ENCODE data around the gene GBE1.

Gene GBE1

GRCh38 chr3:81645248-81645647 lies 116.2 kb downstream of the GBE1 start:
- Histone ChIP-seq H3K36me3 (ENCODE audit: control insufficient read depth, insufficient read depth, low read length) (no peaks in the 10 kb centered on the region), H3K4me1 (ENCODE audit: control insufficient read depth, insufficient read depth, low read length) (no peaks in the 10 kb centered on the region), H3K9ac (ENCODE audit: low read length) (no peak overlapping the region), H3K4me3 (ENCODE audit: low read length) (no peak overlapping the region), H3K9me3 (ENCODE audit: control insufficient read depth, low read length) (no peaks in the 10 kb centered on the region), H3K27me3 (ENCODE audit: control insufficient read depth, insufficient read depth, low read length) (no peaks in the 10 kb centered on the region)

- H3K36me3 ChIP-seq (ENCODE audit: control insufficient read depth, insufficient read depth, low read length): no peaks in the 10 kb centered on the region
- H3K4me3 ChIP-seq (ENCODE audit: low read length): no peak overlapping the region
Measured at GRCh38 chr3:81643721-81644120, 117.7 kb downstream of the GBE1 start.

DNA sequence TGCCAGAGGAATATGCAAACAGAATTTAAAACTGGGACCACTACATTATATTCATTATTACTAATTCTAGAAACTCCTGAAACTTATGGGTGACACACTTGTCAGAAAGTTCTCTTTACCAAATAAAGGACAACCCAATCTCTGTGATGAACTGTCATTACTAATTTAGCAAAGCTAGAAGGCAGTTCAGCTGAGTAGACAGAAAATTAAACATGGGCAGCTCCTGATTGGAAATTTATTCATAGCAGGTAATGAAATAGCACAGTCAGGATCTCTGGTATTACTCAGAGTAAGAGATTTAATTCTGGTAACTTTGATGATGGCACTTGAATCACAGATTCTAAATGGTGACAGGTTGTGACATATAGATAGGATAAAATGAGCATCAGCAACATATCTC lies 123.0 kb downstream of the GBE1 start:
- H3K4me3 ChIP-seq (ENCODE audit: low read length): no peak overlapping the region
- no peaks in the 10 kb centered on the region for H3K4me1 ChIP-seq (ENCODE audit: control insufficient read depth, insufficient read depth, low read length)
- no peak overlapping the region for H3K9ac ChIP-seq (ENCODE audit: low read length)
- H3K36me3 ChIP-seq (ENCODE audit: control insufficient read depth, insufficient read depth, low read length): no peaks in the 10 kb centered on the region
- H3K27me3 ChIP-seq (ENCODE audit: control insufficient read depth, insufficient read depth, low read length): no peaks in the 10 kb centered on the region
- no peaks in the 10 kb centered on the region for H3K9me3 ChIP-seq (ENCODE audit: control insufficient read depth, low read length)

More at GRCh38 chr3:81643721-81644120, 117.7 kb downstream of the GBE1 start:
- Histone ChIP-seq H3K9me3 (ENCODE audit: control insufficient read depth, low read length) (no peaks in the 10 kb centered on the region), H3K4me1 (ENCODE audit: control insufficient read depth, insufficient read depth, low read length) (no peaks in the 10 kb centered on the region), H3K27me3 (ENCODE audit: control insufficient read depth, insufficient read depth, low read length) (no peaks in the 10 kb centered on the region), H3K9ac (ENCODE audit: low read length) (no peak overlapping the region)

DNA sequence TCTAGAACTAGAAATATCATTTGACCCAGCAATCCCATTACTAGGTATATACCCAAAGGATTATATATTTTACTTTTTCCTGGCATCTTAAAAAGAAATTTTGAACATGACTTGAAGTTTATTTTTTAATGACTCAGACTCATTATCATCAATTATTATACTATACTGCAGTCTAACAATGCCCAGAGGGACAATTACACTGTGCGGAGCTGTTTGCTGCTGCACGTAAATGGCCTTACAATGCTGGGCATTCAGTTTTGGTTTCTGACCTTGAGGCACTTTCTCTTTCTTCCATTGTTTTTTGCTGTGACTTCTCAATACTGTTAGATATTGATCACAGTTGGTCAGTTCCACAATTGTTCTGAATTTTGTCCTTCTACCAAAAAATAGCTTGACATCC lies 128.8 kb downstream of the GBE1 start:
- H3K27me3 ChIP-seq (ENCODE audit: control insufficient read depth, insufficient read depth, low read length): no peaks in the 10 kb centered on the region
- no peak overlapping the region for H3K9ac ChIP-seq (ENCODE audit: low read length)
- H3K4me3 ChIP-seq (ENCODE audit: low read length): no peak overlapping the region
- H3K9me3 ChIP-seq (ENCODE audit: control insufficient read depth, low read length): no peaks in the 10 kb centered on the region
- no peaks in the 10 kb centered on the region for H3K4me1 ChIP-seq (ENCODE audit: control insufficient read depth, insufficient read depth, low read length)
- no peaks in the 10 kb centered on the region for H3K36me3 ChIP-seq (ENCODE audit: control insufficient read depth, insufficient read depth, low read length)

GRCh38 chr3:81624756-81625155 lies 136.7 kb downstream of the GBE1 start:
- H3K9me3 ChIP-seq (ENCODE audit: control insufficient read depth, low read length): no peaks in the 10 kb centered on the region
- H3K4me1 ChIP-seq (ENCODE audit: control insufficient read depth, insufficient read depth, low read length): no peaks in the 10 kb centered on the region
- H3K4me3 ChIP-seq (ENCODE audit: low read length): no peak overlapping the region
- no peaks in the 10 kb centered on the region for H3K36me3 ChIP-seq (ENCODE audit: control insufficient read depth, insufficient read depth, low read length)
- no peaks in the 10 kb centered on the region for H3K27me3 ChIP-seq (ENCODE audit: control insufficient read depth, insufficient read depth, low read length)
- H3K9ac ChIP-seq (ENCODE audit: low read length): no peak overlapping the region

DNA sequence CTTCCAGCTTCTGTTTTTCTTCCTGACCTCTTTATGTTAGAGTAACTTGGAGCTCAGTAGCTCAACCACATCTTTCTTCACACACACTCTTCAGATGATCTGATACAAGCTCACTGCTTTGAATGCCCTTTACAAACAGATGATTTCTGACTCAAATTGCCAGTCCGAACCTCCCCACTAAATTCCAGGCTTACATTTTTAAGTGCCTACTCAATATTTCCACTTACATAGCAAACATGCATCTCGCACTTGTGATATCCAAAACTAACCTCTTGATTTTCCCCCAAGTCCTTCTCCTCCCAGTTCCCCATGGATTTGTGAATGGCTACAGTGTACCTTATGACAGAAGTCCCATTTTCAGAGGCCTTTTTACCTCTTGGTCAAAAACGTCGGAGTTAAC lies 139.1 kb downstream of the GBE1 start:
- Histone ChIP-seq H3K4me1 (ENCODE audit: control insufficient read depth, insufficient read depth, low read length) (no peaks in the 10 kb centered on the region), H3K36me3 (ENCODE audit: control insufficient read depth, insufficient read depth, low read length) (no peaks in the 10 kb centered on the region), H3K4me3 (ENCODE audit: low read length) (no peak overlapping the region), H3K9me3 (ENCODE audit: control insufficient read depth, low read length) (no peaks in the 10 kb centered on the region), H3K9ac (ENCODE audit: low read length) (no peak overlapping the region), H3K27me3 (ENCODE audit: control insufficient read depth, insufficient read depth, low read length) (no peaks in the 10 kb centered on the region)

DNA sequence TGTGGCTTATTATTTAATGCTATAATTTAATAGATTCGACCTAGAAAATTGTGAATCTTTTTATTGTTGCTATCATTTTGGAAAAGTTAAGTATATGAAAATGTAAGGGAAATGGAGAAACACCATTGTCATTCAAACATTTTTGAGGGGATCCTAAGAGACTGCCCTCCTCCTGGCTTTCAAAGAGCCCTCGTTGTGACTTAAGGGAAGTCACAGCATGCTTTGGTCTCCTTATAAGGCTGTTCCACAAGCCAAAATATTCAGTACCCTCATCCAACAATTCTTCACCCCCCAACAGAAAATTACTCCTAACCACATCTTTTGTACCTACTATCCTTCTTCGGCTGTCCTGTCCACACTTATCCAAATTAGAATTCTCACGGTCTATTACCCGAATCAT lies 140.2 kb downstream of the GBE1 start:
- no peaks in the 10 kb centered on the region for H3K9me3 ChIP-seq (ENCODE audit: control insufficient read depth, low read length)
- no peaks in the 10 kb centered on the region for H3K4me1 ChIP-seq (ENCODE audit: control insufficient read depth, insufficient read depth, low read length)
- H3K27me3 ChIP-seq (ENCODE audit: control insufficient read depth, insufficient read depth, low read length): no peaks in the 10 kb centered on the region
- no peak overlapping the region for H3K4me3 ChIP-seq (ENCODE audit: low read length)
- no peaks in the 10 kb centered on the region for H3K36me3 ChIP-seq (ENCODE audit: control insufficient read depth, insufficient read depth, low read length)
- no peak overlapping the region for H3K9ac ChIP-seq (ENCODE audit: low read length)

GRCh38 chr3:81620849-81621248 lies 140.6 kb downstream of the GBE1 start:
- Histone ChIP-seq H3K4me1 (ENCODE audit: control insufficient read depth, insufficient read depth, low read length) (no peaks in the 10 kb centered on the region), H3K27me3 (ENCODE audit: control insufficient read depth, insufficient read depth, low read length) (no peaks in the 10 kb centered on the region)

DNA sequence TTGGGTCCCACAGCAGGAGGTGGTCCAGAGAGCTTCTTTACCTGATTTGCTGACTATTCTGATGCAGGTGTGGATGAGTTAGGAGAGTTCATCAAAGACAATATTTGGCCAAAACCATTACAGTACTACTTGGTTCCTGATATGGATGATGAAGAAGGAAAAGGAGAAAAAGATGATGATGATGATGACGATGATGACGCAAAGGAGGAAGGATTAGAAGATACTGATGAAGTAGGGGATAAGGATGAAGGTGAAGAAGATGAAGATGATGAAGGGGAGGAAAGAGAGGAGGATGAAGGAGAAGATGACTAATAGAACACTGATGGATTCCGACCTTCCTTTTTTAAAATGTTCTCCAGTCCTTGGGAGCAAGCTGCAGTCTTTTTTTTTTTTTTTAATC lies 148.7 kb downstream of the GBE1 start:
- Histone ChIP-seq H3K36me3 (ENCODE audit: control insufficient read depth, insufficient read depth, low read length) (no peaks in the 10 kb centered on the region), H3K9ac (ENCODE audit: low read length) (no peak overlapping the region), H3K4me3 (ENCODE audit: low read length) (no peak overlapping the region), H3K9me3 (ENCODE audit: control insufficient read depth, low read length) (no peaks in the 10 kb centered on the region), H3K27me3 (ENCODE audit: control insufficient read depth, insufficient read depth, low read length) (no peaks in the 10 kb centered on the region), H3K4me1 (ENCODE audit: control insufficient read depth, insufficient read depth, low read length) (no peaks in the 10 kb centered on the region)

More at GRCh38 chr3:81620849-81621248, 140.6 kb downstream of the GBE1 start:
- H3K4me3 ChIP-seq (ENCODE audit: low read length): no peak overlapping the region
- no peaks in the 10 kb centered on the region for H3K36me3 ChIP-seq (ENCODE audit: control insufficient read depth, insufficient read depth, low read length)
- H3K9me3 ChIP-seq (ENCODE audit: control insufficient read depth, low read length): no peaks in the 10 kb centered on the region
- H3K9ac ChIP-seq (ENCODE audit: low read length): no peak overlapping the region

DNA sequence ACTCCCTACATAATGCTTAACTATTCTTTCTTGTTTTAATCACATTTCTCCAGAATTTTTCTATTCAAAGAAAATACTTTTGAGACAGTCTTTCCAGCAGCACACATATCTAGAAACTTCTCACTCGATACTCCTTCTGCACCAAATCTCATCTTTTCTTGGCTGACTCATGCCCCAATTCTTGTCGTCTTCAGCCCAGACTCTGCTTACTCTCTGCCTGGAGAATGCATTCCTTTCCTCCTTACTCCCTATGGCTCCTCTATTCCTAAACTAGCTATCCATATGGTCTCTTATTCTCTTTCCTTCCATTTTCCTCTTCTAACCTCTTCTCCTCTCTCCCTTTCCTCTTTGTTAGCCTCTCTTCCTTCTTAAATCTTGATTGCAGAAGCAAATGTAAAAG lies 158.7 kb downstream of the GBE1 start:
- no peak overlapping the region for H3K9ac ChIP-seq (ENCODE audit: low read length)
- no peaks in the 10 kb centered on the region for H3K9me3 ChIP-seq (ENCODE audit: control insufficient read depth, low read length)

GRCh38 chr3:81601707-81602305 lies 159.6 kb downstream of the GBE1 start:
- Histone ChIP-seq H3K9ac (ENCODE audit: low read length) (no peak overlapping the region), H3K9me3 (ENCODE audit: control insufficient read depth, low read length) (no peaks in the 10 kb centered on the region), H3K4me3 (ENCODE audit: low read length) (no peak overlapping the region), H3K36me3 (ENCODE audit: control insufficient read depth, insufficient read depth, low read length) (no peaks in the 10 kb centered on the region), H3K4me1 (ENCODE audit: control insufficient read depth, insufficient read depth, low read length) (no peaks in the 10 kb centered on the region), H3K27me3 (ENCODE audit: control insufficient read depth, insufficient read depth, low read length) (no peaks in the 10 kb centered on the region)

More for the DNA sequence above, 158.7 kb downstream of the GBE1 start:
- Histone ChIP-seq H3K27me3 (ENCODE audit: control insufficient read depth, insufficient read depth, low read length) (no peaks in the 10 kb centered on the region), H3K4me1 (ENCODE audit: control insufficient read depth, insufficient read depth, low read length) (no peaks in the 10 kb centered on the region), H3K4me3 (ENCODE audit: low read length) (no peak overlapping the region), H3K36me3 (ENCODE audit: control insufficient read depth, insufficient read depth, low read length) (no peaks in the 10 kb centered on the region)

DNA sequence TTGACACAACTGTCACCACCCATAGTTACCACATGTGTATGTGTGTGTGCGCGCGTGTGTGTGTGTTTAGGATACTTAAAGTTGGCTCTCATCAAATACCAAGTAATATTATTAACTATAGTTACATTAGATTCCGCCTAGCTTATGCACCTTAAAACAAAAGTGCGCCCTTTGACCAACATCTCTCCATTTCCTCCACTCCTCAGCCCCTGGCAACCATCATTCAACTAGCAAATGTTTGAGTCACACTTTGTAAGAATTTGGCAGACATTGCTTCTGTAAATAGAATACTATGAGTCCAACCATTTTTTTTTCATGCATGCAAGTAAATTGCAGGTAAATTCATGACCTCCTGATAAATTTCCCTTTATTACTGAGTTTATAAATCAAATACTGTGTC lies 169.3 kb downstream of the GBE1 start:
- H3K4me3 ChIP-seq (ENCODE audit: low read length): no peak overlapping the region
- peaks cover 3% of the 10 kb centered on the region for H3K4me1 ChIP-seq (ENCODE audit: control insufficient read depth, insufficient read depth, low read length)
- no peaks in the 10 kb centered on the region for H3K9me3 ChIP-seq (ENCODE audit: control insufficient read depth, low read length)
- H3K36me3 ChIP-seq (ENCODE audit: control insufficient read depth, insufficient read depth, low read length): no peaks in the 10 kb centered on the region
- H3K9ac ChIP-seq (ENCODE audit: low read length): no peak overlapping the region
- no peaks in the 10 kb centered on the region for H3K27me3 ChIP-seq (ENCODE audit: control insufficient read depth, insufficient read depth, low read length)

DNA sequence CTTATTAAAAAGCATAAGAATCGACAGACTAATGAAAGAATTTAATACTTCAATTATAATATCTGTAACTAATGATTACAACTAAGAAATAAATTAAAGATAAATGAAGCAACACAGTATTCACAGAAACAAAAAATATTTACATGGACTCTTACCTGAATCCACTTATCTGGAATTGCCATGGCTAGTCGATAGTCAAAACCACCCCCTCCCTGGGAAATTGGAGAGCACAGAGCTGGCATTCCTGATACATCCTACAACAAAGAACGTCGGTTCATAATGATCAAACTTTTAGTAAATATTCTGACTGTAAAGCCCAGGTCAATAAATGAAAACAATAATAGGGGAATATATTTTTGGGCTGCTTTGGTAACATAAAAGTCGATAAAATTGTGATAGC lies 175.5 kb downstream of the GBE1 start:
- H3K36me3 ChIP-seq (ENCODE audit: control insufficient read depth, insufficient read depth, low read length): no peaks in the 10 kb centered on the region
- no peaks in the 10 kb centered on the region for H3K9me3 ChIP-seq (ENCODE audit: control insufficient read depth, low read length)
- H3K4me1 ChIP-seq (ENCODE audit: control insufficient read depth, insufficient read depth, low read length): no peaks in the 10 kb centered on the region
- H3K4me3 ChIP-seq (ENCODE audit: low read length): no peak overlapping the region
- no peak overlapping the region for H3K9ac ChIP-seq (ENCODE audit: low read length)
- H3K27me3 ChIP-seq (ENCODE audit: control insufficient read depth, insufficient read depth, low read length): no peaks in the 10 kb centered on the region

Data from mucosa of stomach (tissue), 1 donor.